ENCODE measurements around the gene KLHL3. TPM values are rescaled to one million over a fixed set of nuclear protein-coding genes. Genes with fewer than 3 reads are reported as not detected.

KLHL3 gene
- total and polyA plus RNA-seq, 9 of the 15 experiments (the other 6 are each of a cell fraction or from before 2014, with no cell fraction given) = under 0.01 to 1.5 (median 0.22) TPM

- Histone ChIP-seq H3K27me3 (ENCODE audit: control insufficient read depth in 2 of 2, insufficient read depth in 2 of 2, low read length in 2 of 2) (peaks cover 0 to 22% of the 10 kb centered on the region in 2 experiments; a peak in 2 of 5 replicates), H3K27ac (ENCODE audit: extremely low read depth, low read depth, low read length) (no peak overlapping the region), H3K9ac (ENCODE audit: insufficient read depth in 1 of 2, low read depth in 2 of 2, low read length in 2 of 2) (no peak overlapping the region), H3K4me3 (no peak overlapping the region), H3K36me3 (ENCODE audit: control insufficient read depth, insufficient read depth, low read length) (no peaks in the 10 kb centered on the region), H2AFZ (ENCODE audit: low read depth, low read length) (no peak overlapping the region), H3K4me2 (ENCODE audit: insufficient read depth, low read length) (no peak overlapping the region), H3K9me3 (replicated peaks; ENCODE audit: control insufficient read depth, insufficient read depth, low read depth, low read length) (no peaks in the 10 kb centered on the region), H3K9me1 (ENCODE audit: control insufficient read depth, insufficient read depth, low read length) (no peaks in the 10 kb centered on the region), H4K20me1 (replicated peaks; ENCODE audit: control insufficient read depth, insufficient read depth, low read length) (0 out of 2 replicates have a peak, but pooled peaks cover 7% of the 10 kb centered on the region), H3K79me2 (ENCODE audit: control insufficient read depth, insufficient read depth, low read length) (no peaks in the 10 kb centered on the region), H3K4me1 (replicated peaks in 1 of 2; ENCODE audit: control insufficient read depth in 2 of 2, insufficient read depth in 2 of 2, low read length in 2 of 2) (no peaks in the 10 kb centered on the region)
- no TSS peak for BruUV-seq (replicated peaks)
- intact Hi-C loops (cut with micrococcal nuclease) (no loop called here), in situ Hi-C loops (cut with MboI) (no loop called here)
- under 1% methylated on average over 12 of the region's 12 CpGs for WGBS (ENCODE audit: insufficient coverage, low coverage, missing lambda C conversion rate)
- FAIRE-seq (no peak), DNase-seq (ENCODE audit: extremely low read depth in 1 of 4, low spot score in 3 of 4) (peak in 1 of 4 experiments; percentile 9), ATAC-seq (no peak)
- ChIA-PET POLR2A (interaction anchor here (1.1 kb wide), 1 partner anchor 87 kb away, joined by 3 read pairs; no protein-coding TSS in a partner anchor), CTCF (ENCODE audit: low intra/inter-chr PET ratio) (no interaction called here)
- TF ChIP-seq PBX2 (CRISPR knock-in tag; IDR thresholded peaks at IDR 0.05; ENCODE audit: low read depth) (no peak), PBX2 (tag; conservative IDR thresholded peaks at IDR 0.05; ENCODE audit: low read depth) (no peak), DIDO1 (tag; IDR thresholded peaks at IDR 0.05; ENCODE audit: low read depth) (no peak), TAF7 (tag; IDR thresholded peaks at IDR 0.05) (no peak), USF2 (CRISPR knock-in tag; IDR thresholded peaks at IDR 0.05) (0 out of 2 replicates have a peak, but pooled peaks have one; percentile 9), ERF (CRISPR knock-in tag; IDR thresholded peaks at IDR 0.05) (no peak), PCBP1 (IDR thresholded peaks at IDR 0.05; ENCODE audit: low read depth, low read length, poor library complexity, severe bottlenecking) (no peak), RAD51 (IDR thresholded peaks at IDR 0.05; ENCODE audit: borderline replicate concordance, low read depth) (peak; percentile 26; the same call in 1 of the 2 replicates), TFE3 (CRISPR knock-in tag; IDR thresholded peaks at IDR 0.05) (peak; percentile 38), NFIC (IDR thresholded peaks at IDR 0.05) (peak; percentile 60), ETV6 (IDR thresholded peaks at IDR 0.05; ENCODE audit: borderline replicate concordance in 1 of 2, low read depth in 2 of 2, low read length in 1 of 2) (no peak), ETV6 (CRISPR knock-in tag; IDR thresholded peaks at IDR 0.05; ENCODE audit: borderline replicate concordance) (no peak), C11orf30 (IDR thresholded peaks at IDR 0.05; ENCODE audit: low read depth) (no peak), BACH1 (tag; IDR thresholded peaks at IDR 0.05) (no peak)
Measured at GRCh38 chr5:137619191-137619870, 116.6 kb downstream of the KLHL3 start.
